ENCODE results near the gene LDHAL6B. TPM values are rescaled to one million over a fixed set of nuclear protein-coding genes. Genes with fewer than 3 reads are reported as not detected.

LDHAL6B gene
- total and polyA plus RNA-seq, 2 of the 8 experiments (the other 6 are each of a cell fraction or from before 2014, with no cell fraction given), result not detected

- TF ChIP-seq GABPA (IDR thresholded peaks at IDR 0.05; ENCODE audit: borderline replicate concordance, insufficient read depth, low read length) (no peak), TEAD4 (IDR thresholded peaks at IDR 0.05; ENCODE audit: low read depth, low read length) (no peak)
Measured at GRCh38 chr15:59245559-59245958, 38.9 kb downstream of the LDHAL6B start (continued).

All from H1 (cell line).